ENCODE data around the gene HOGA1.

- TF ChIP-seq CTCF (IDR thresholded peaks at IDR 0.05) (no peak), POLR2A (IDR thresholded peaks at IDR 0.05) (no peak)
These were observed 14.4 kb downstream of the HOGA1 start for GRCh38 chr10:97598407-97599271.
